ENCODE results near the gene LRFN2.

Gene LRFN2

DNA sequence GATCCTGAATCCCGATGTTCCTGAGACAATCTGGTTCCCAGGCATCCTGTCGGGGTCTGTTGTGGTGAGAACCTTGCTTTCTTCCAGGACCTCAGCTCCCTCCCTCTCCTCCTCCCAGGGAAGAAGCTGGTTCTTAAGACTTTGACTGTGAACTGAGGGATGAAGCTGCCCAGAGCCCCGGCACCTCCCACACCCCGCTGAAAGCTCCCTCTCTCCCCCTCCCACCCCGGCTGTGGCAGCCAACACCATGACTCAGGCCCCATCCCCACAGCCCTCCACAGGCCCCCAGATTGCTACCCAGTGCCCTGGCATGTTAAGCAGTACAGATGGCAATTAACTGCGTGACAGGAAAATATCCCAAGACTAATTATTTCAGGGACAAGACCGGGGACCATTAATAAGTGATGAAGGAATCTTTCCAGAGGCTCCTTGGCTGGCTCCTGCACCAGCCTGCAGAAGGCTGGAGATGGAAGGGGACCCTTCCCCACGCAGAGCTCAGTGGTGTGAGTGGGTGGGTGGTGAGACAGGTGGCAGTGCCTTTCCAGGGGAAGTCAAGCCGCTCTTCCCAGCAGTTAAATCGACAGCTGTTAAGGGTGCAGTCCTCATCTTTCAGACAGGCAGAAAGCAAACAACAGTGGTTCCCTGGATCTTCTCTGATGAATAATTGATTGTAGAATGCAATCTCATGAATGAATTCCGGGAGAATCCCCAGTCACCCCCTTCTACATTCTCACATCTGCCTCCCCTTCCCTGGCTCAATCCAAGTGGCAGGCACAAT lies 237.9 kb downstream of the LRFN2 start:
- TF ChIP-seq, protein P1, sequence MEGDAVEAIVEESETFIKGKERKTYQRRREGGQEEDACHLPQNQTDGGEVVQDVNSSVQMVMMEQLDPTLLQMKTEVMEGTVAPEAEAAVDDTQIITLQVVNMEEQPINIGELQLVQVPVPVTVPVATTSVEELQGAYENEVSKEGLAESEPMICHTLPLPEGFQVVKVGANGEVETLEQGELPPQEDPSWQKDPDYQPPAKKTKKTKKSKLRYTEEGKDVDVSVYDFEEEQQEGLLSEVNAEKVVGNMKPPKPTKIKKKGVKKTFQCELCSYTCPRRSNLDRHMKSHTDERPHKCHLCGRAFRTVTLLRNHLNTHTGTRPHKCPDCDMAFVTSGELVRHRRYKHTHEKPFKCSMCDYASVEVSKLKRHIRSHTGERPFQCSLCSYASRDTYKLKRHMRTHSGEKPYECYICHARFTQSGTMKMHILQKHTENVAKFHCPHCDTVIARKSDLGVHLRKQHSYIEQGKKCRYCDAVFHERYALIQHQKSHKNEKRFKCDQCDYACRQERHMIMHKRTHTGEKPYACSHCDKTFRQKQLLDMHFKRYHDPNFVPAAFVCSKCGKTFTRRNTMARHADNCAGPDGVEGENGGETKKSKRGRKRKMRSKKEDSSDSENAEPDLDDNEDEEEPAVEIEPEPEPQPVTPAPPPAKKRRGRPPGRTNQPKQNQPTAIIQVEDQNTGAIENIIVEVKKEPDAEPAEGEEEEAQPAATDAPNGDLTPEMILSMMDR (conservative IDR thresholded peaks at IDR 0.05; ENCODE audit: low read depth), result no peak
- POLR2A ChIA-PET (ENCODE audit: low non-redundant PET), result no interaction called here
- H3K27ac ChIP-seq, result no peak overlapping the region
- no peak for DNase-seq (ENCODE audit: low spot score)
- CTCF ChIA-PET, result no interaction called here

DNA sequence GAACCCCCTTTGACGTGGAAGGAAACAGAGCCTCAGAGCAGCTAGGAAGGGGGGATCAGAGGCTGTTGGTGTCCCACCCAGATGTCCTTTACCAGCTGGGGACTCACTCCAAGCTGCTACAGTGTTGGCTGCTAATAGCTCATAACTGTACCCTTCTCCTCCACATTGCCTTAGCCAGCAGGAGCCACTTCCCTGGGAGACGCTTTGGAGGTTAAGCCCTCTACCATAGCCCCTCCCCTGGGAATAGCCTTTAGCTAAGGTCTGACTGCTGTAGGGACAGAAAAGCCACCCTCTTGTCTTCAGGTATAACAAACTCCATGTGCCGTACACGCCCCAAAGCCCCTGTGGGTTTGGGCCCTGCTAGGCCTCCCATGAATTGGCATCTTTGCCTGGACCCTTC lies 238.6 kb downstream of the LRFN2 start:
- ChIA-PET POLR2A (ENCODE audit: low non-redundant PET) (no interaction called here), CTCF (interaction anchor here (0.7 kb wide), 1 partner anchor 9 kb away, joined by 3 read pairs; no protein-coding TSS in a partner anchor)
- no peak for DNase-seq (ENCODE audit: low spot score)
- no peak overlapping the region for H3K27ac ChIP-seq
- TF ChIP-seq, protein P1 (conservative IDR thresholded peaks at IDR 0.05; ENCODE audit: low read depth), result no peak

DNA sequence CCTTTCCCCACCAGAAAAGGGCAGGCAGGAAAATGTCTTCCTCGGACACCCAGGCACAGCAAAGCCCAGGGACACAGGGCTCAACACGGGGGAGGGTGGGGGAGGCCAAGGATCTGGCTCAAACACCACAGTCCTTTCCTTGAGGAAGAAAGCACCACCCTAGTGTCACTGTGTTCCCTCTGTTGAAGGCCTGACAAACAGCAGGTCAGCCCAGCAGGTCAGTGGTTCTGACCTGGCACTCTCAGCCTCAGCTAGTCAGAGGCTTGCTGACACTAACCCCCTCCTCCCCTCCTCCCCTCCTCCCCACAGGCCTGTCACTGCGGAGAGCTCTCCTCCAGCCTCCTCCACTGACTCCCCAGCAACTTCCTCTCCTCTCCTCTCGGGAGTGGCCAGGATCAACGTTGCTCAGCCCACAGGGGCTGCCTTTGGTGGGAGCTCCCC lies 239.6 kb downstream of the LRFN2 start:
- no peak for DNase-seq (ENCODE audit: low spot score)
- POLR2A ChIA-PET (ENCODE audit: low non-redundant PET), result no interaction called here
- CTCF ChIA-PET, result interaction anchor here (0.6 to 0.7 kb wide), 2 partner anchors 10 to 416 kb away, joined by 3 read pairs; no protein-coding TSS in a partner anchor
- TF ChIP-seq, protein P1 (conservative IDR thresholded peaks at IDR 0.05; ENCODE audit: low read depth), result no peak
- no peak overlapping the region for H3K27ac ChIP-seq

DNA sequence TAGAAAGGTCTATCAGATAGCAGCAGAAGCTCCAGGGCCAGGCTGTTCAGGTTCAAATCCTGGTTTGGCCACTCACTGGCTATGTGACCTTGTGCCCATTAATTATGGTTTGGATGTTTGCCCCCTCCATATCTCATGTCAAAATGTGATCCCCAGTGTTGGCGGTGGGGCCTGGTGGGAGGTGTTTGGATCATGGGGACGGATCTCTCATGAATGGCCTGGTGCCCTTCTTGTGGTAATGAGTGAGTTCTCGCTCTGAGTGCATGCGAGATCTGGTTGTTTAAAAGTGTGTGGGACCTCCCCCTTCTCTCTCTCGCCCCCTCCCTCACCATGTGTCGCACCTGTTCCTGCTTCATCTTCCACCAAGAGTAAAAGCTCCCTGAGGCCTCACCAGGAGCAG lies 240.9 kb downstream of the LRFN2 start:
- POLR2A ChIA-PET (ENCODE audit: low non-redundant PET), result no interaction called here
- TF ChIP-seq, protein P1 (conservative IDR thresholded peaks at IDR 0.05; ENCODE audit: low read depth), result no peak
- CTCF ChIA-PET, result interaction anchor here (0.7 kb wide), 1 partner anchor 434 kb away, joined by 3 read pairs; no protein-coding TSS in a partner anchor
- DNase-seq (ENCODE audit: low spot score), result no peak
- no peak overlapping the region for H3K27ac ChIP-seq

DNA sequence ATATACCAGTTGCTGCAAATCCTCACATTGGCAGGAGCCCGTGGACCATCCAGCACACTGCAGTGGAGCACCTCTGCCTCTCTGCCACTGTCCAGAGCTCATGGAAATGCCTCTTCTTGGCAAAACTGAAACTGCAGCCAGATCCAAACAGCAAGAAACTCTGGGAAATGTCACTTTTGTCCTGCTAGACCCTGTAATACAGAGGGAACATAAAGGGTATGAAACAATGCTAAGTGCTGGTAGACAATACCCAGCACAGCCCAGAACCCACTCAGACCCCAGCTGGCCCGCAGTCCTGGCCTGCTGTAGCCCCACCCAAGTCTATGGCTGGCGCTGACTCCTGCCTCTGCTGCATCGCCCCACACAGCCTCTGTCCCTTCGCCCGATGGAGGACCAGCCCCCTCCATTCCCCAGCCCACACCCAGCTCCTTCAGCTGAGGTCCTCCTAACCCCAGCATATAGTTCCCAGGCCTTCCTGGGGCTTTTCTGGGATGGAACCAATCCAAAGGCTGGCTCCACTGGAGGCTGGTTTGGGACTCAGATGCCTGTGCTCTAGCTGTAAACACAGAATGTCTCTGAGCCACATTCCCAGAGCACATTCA lies 242.5 kb downstream of the LRFN2 start:
- TF ChIP-seq, protein P1 (conservative IDR thresholded peaks at IDR 0.05; ENCODE audit: low read depth), result no peak
- ChIA-PET CTCF (interaction anchor here (0.6 kb wide), 1 partner anchor 244 kb away, joined by 3 read pairs; no protein-coding TSS in a partner anchor), POLR2A (ENCODE audit: low non-redundant PET) (no interaction called here)
- H3K27ac ChIP-seq, result no peak overlapping the region
- no peak for DNase-seq (ENCODE audit: low spot score)

DNA sequence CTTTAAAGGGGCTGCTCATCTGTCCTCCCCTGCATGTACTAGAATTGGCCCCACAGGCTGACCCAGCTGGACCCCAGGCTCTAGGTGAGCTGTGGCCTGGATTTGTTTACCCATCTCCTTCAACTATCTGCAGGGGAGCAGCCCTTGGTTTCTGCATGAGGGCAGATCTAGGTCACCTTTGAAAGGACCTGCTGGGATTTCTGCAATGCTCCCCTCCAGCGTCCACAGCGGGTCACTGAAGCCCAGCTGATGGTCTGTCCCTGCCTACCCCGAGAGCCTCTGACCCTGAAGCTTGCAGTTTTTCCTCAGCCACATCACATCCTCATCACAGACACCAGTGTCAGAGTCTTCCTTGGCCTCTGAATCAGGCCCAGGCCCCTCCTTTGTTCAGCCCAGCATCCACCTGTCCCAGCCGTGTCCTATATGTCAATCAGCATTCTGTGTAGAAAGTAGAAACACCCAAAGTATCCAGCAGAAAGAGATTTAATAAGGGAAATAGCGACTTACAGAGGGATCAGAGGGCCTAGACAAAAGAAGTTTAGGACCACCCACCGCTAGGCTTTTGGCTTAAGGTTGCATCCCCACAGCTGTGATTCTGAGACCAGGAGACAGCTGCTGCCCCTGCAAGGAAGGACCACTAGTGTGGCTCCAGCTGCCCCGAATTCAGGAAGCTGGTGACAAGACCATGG lies 243.1 kb downstream of the LRFN2 start:
- POLR2A ChIA-PET (ENCODE audit: low non-redundant PET), result no interaction called here
- H3K27ac ChIP-seq, result no peak overlapping the region
- CTCF ChIA-PET, result interaction anchor here (0.6 kb wide), 1 partner anchor 1114 kb away, joined by 4 read pairs; no protein-coding TSS in a partner anchor
- DNase-seq (ENCODE audit: low spot score), result no peak
- TF ChIP-seq, protein P1 (conservative IDR thresholded peaks at IDR 0.05; ENCODE audit: low read depth), result no peak
